ENCODE measurements around the gene MSN. TPM values are rescaled to one million over a fixed set of nuclear protein-coding genes. Genes with fewer than 3 reads are reported as not detected.
"Not testable (repeated sequence)": the region's sequence is repeated elsewhere in the genome, so short reads cannot be mapped to it uniquely, and the experiment has no call there.

MSN gene
- polyA plus RNA-seq, 3 donors, result 222 to 236 (median 228) TPM

DNA sequence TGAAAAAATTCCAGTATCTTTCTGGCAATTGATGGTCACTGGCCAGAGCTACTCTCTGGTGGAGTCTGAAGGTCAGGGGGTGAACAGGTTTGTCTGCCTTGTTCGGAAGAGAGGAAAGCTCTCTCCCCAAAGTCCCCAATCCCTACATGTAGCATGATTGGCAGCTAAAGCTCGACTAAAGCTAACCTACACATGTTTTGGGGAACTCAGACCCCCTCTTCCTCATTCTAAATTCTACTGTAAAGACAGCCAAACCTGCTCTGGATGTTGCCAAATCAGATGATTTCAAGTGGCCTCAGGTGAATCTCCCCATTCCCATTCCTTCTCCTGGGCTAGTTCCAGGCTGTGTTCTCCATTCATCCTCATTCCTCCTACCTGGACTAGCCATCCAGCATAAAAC is 84.1 kb downstream of the MSN start:
- DNase-seq (ENCODE audit: extremely low read depth in 1 of 11, low read depth in 9 of 11, low spot score in 4 of 11), result no peak

DNA sequence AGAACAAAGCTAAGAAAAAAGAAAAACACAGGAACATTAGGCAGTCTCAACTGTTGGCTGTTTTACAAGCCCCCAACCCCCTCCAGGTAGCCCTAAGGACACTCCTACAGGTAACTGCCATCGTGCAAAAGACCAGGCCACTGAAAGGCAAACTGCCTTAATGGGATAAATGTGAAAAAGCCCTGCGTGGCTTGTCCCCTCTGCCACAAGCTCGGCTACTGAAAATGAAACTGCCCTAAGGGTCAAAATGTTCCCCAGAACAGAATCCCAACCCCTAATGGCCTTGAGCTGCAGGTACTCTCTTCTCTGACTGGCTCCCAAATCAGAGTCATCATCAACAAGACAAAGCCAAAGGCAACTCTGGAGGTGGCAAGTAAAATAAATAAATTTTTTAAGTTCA is 84.8 kb downstream of the MSN start:
- no peak for DNase-seq (ENCODE audit: extremely low read depth in 1 of 11, low read depth in 9 of 11, low spot score in 4 of 11)

DNA sequence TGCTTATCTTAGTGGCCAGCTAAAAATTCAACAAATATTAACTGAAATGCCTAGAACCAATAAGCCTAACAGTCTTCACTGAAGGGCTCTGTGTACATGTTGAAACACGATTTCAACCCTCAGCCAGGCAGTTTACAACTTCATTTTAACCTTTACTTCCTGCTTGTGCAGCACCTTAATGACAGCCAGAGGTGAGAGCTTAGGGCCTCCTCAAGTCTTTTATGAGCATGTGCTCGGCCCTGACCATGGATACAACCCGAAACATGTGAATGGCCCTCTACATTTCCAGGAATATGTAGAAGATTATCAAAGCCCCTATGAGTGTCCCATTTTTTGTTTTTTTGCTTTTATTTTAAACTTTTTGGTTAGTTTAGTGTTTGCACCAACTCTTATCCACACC is 88.3 kb downstream of the MSN start:
- DNase-seq (ENCODE audit: extremely low read depth in 1 of 11, low read depth in 9 of 11, low spot score in 4 of 11), result no peak

DNA sequence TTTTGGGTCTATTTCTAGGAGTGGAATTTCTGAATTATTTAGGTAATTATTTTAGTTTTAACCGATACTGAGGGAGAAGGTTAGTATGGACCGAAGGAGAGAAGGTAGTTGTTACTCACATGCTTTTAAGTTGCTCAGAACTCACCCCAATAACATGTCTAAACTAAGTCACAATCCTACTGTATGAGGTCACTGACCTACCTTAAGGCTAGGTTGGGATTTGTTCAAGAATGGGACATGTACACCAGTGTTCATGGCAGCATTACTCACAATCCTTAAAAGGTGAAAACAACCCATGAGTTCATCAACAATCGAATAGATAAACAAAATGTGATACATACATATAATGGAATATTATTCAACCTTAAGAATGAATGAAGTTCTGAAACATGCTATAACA is 90.5 kb downstream of the MSN start:
- no peak for DNase-seq (ENCODE audit: extremely low read depth in 1 of 11, low read depth in 9 of 11, low spot score in 4 of 11)

DNA sequence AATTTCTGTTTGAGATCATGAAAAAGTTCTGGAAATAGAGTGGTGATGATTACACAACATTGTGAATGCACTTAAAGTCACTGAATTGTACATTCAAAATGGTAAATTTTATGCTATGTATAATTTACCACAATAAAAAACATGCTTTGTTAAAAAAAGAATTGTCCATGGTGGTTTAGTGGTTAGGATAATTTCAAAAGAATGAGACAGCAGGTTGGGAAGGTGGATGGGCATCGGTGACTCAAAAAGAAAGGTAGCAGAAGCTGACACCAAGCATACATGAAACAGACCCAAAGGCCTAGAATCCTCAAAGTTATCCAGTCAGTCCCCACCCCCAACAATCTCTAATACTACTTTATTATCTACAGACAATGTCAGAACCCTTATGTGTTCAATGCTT is 91.1 kb downstream of the MSN start:
- DNase-seq (ENCODE audit: extremely low read depth in 1 of 11, low read depth in 9 of 11, low spot score in 4 of 11), result no peak

DNA sequence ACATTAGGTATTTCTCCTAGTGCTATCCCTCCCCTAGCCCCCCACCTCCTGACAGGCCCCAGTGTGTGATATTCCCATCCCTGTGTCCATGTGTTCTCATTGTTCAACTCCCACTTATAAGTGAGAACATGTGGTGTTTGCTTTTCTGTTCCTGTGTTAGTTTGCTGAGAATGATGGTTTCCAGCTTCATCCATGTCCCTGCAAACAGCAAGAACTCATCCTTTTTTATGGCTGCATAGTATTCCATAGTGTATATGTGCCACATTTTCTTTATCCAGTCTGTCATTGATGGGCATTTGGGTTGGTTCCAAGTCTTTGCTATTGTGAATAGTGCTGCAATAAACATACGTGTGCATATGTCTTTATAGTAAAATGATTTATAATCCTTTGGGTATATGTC is 92.1 kb downstream of the MSN start:
- DNase-seq (ENCODE audit: extremely low read depth in 1 of 11, low read depth in 9 of 11, low spot score in 4 of 11), result not testable (repeated sequence)

DNA sequence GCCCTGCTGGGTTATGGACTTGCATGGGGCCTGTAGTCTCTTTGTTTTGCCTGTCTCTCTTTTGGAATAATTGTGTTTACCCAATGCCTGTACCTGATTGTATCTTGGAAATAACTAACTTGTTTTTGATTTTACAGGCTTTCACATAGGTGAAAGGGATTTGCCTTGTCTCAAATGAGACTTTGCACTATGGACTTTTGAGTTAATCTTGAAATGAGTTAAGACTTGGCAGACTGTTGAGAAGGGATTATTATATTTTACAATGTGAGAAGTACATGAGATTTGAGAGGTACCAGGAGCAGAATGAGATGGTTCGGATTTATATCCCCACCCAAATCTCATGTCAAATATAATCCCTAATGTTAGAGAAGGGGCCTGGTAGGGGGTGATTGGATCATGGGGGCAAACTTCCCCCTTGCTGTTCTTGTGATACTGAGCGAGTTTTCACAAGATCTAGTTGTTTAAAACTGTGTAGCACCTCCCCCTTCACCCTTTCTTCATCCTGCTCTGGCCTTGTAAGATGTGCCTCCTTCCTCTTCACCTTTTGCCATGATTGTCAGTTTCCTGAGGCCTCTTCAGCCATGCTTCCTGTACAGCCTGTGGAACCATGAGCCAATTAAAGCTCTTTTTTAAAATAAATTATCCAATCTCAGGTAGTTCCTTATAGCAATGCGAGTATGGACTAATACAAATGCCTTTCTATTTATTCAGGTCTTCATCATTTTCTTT is 102.3 kb downstream of the MSN start:
- DNase-seq (ENCODE audit: extremely low read depth in 1 of 11, low read depth in 9 of 11, low spot score in 4 of 11), result no peak

DNA sequence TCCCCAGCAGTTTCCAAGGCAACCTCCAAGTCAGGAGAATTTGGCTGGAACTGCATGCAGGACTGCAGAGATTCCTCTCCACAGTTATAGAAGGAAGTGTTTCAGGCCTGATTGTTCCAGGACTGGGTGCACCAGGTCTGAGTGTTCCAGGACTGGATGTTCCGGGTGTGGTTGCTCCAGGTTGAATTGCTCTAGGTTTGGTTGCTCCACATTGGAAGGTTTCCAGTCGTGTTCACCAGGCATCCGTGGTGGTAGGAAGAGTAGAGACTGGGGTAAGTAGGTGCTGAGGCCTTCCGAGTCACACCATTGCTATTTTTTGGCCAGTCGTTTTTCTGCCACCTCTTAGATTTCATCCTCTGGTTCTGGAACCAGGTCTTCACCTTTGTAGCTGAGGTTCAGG is 105.4 kb downstream of the MSN start:
- no peak for DNase-seq (ENCODE audit: extremely low read depth in 1 of 11, low read depth in 9 of 11, low spot score in 4 of 11)

DNA sequence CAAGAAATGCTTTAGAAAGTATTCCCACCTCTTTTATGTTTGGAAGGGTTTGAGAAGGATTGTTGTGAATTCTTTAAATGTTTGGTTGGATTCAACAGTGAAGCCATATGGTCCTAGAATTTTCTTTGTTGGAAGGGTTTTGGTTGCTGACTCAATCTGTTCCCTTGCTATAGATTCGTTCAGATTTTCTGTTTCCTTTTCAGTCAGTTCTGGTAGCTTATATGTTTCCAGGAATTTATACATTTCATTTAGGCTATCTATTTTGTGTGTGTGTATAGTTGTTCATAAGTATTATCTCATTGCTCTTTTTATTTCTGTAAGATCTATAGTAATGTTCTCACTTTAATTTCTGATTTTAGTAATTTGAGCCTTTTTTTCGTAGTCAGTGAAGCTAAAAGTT is 114.4 kb downstream of the MSN start:
- no peak for DNase-seq (ENCODE audit: extremely low read depth in 1 of 11, low read depth in 9 of 11, low spot score in 4 of 11)

DNA sequence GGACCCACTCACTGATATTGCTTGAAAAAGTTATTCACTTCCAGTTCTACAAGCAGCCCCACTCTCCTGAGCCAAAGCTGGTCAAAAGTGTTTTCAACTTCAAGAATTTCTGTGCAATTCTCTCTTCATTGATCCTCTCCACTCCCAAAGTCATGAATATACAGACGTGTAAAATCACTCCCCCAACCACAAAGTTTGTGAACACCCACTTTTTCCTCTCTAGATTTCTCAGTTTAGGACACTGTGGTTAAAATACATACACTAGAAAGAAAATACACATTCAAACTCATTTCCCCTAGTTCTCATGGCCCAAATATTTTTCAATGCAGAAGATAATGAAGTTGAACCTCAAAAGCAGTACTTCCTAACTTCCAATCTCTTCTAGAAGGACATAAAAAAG is 116.3 kb downstream of the MSN start:
- no peak for DNase-seq (ENCODE audit: extremely low read depth in 1 of 11, low read depth in 9 of 11, low spot score in 4 of 11)

Other genes with a start within 250 kb of the MSN start
- gene LAS1L, start 132.9 kb upstream of the MSN start, polyA plus RNA-seq (ENCODE audit: insufficient read length in 3 of 3), result 10 to 100 TPM; 46.8 to 52.3 (median 48.3) TPM

Measured in renal cortex interstitium (tissue), 11 donors.